ENCODE data around the gene DEFB113.

DEFB113 gene

GRCh38 chr6:49969605-49970004, at the start of gene DEFB113:
Gene DEFB113, minus strand, starts transcription at chr6:49969625. Its CDS starts 0 bp downstream, at chr6:49969625.
- H3K27me3 ChIP-seq (ENCODE audit: control insufficient read depth in 2 of 2, insufficient read depth in 2 of 2, low read length in 2 of 2), result no peaks in the 10 kb centered on the region
- no peak within 1 kb of the TSS for H3K9ac ChIP-seq (ENCODE audit: low read depth in 1 of 2, low read length in 2 of 2)
- H3K4me1 ChIP-seq (ENCODE audit: control insufficient read depth in 2 of 2, insufficient read depth in 2 of 2, low read length in 2 of 2), result no peaks in the 10 kb centered on the region
- H3K4me3 ChIP-seq (ENCODE audit: low read length in 2 of 2), result no peak within 1 kb of the TSS
- H3K27ac ChIP-seq (ENCODE audit: low read depth in 2 of 2, low read length in 2 of 2), result no peak within 1 kb of the TSS
- no peaks in the 10 kb centered on the region for H3K9me3 ChIP-seq (ENCODE audit: control insufficient read depth in 2 of 2, low read length in 2 of 2)
- no peaks in the 10 kb centered on the region for H3K36me3 ChIP-seq (ENCODE audit: control insufficient read depth in 2 of 2, insufficient read depth in 2 of 2, low read length in 2 of 2)

DNA sequence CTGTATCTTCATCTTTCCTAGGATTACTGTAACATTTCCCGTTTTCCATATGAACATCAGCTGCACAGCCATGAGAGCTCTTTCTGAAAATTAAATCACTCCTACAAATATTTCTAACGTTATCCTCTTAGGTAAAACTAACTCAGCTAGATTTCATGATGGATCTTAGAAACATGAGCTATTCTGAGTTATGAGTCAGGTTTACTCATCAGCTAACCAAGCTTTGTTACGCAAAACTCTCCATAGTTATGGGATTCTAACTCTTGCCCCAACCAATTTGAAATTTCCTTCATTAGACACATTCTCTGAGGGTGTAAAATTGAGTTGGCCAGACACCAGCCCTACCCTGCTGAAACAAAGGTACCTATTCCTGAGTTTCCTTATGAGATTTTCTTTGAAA, 38.4 kb upstream of the DEFB113 start:
- no peaks in the 10 kb centered on the region for H3K9me3 ChIP-seq (ENCODE audit: control insufficient read depth in 2 of 2, low read length in 2 of 2)
- no peaks in the 10 kb centered on the region for H3K36me3 ChIP-seq (ENCODE audit: control insufficient read depth in 2 of 2, insufficient read depth in 2 of 2, low read length in 2 of 2)
- no peak overlapping the region for H3K9ac ChIP-seq (ENCODE audit: low read depth in 1 of 2, low read length in 2 of 2)
- no peak overlapping the region for H3K27ac ChIP-seq (ENCODE audit: low read depth in 2 of 2, low read length in 2 of 2)
- H3K4me1 ChIP-seq (ENCODE audit: control insufficient read depth in 2 of 2, insufficient read depth in 2 of 2, low read length in 2 of 2), result no peaks in the 10 kb centered on the region
- H3K27me3 ChIP-seq (ENCODE audit: control insufficient read depth in 2 of 2, insufficient read depth in 2 of 2, low read length in 2 of 2), result no peaks in the 10 kb centered on the region
- H3K4me3 ChIP-seq (ENCODE audit: low read length in 2 of 2), result no peak overlapping the region

DNA sequence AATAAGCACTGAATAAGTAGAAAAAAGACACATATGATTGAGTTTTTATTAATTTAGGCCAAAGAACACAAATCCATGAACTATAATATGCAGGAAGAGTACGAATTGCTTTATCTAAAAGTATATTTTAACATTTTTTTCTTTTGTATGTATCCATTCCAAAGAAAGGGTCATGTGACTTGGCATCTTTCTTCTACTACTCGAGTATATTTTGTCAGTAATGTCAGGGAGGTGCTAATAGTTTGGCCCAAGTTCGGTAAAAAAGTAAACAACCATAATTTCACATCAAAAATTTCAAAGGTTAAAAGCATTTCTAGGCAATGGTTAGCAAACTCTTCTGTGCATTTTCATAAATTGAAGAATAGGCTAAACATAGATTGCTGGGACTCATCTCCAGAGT, 33.7 kb upstream of the DEFB113 start:
- Histone ChIP-seq H3K27ac (ENCODE audit: low read depth in 2 of 2, low read length in 2 of 2) (no peak overlapping the region), H3K9ac (ENCODE audit: low read depth in 1 of 2, low read length in 2 of 2) (no peak overlapping the region), H3K4me3 (ENCODE audit: low read length in 2 of 2) (no peak overlapping the region), H3K27me3 (ENCODE audit: control insufficient read depth in 2 of 2, insufficient read depth in 2 of 2, low read length in 2 of 2) (no peaks in the 10 kb centered on the region), H3K36me3 (ENCODE audit: control insufficient read depth in 2 of 2, insufficient read depth in 2 of 2, low read length in 2 of 2) (no peaks in the 10 kb centered on the region), H3K9me3 (ENCODE audit: control insufficient read depth in 2 of 2, low read length in 2 of 2) (no peaks in the 10 kb centered on the region), H3K4me1 (ENCODE audit: control insufficient read depth in 2 of 2, insufficient read depth in 2 of 2, low read length in 2 of 2) (no peaks in the 10 kb centered on the region)

- no peak overlapping the region for H3K4me3 ChIP-seq (ENCODE audit: low read length in 2 of 2)
- no peak overlapping the region for H3K9ac ChIP-seq (ENCODE audit: low read depth in 1 of 2, low read length in 2 of 2)
- H3K9me3 ChIP-seq (ENCODE audit: control insufficient read depth in 2 of 2, low read length in 2 of 2), result no peaks in the 10 kb centered on the region
- no peaks in the 10 kb centered on the region for H3K4me1 ChIP-seq (ENCODE audit: control insufficient read depth in 2 of 2, insufficient read depth in 2 of 2, low read length in 2 of 2)
- no peaks in the 10 kb centered on the region for H3K36me3 ChIP-seq (ENCODE audit: control insufficient read depth in 2 of 2, insufficient read depth in 2 of 2, low read length in 2 of 2)
- no peak overlapping the region for H3K27ac ChIP-seq (ENCODE audit: low read depth in 2 of 2, low read length in 2 of 2)
- no peaks in the 10 kb centered on the region for H3K27me3 ChIP-seq (ENCODE audit: control insufficient read depth in 2 of 2, insufficient read depth in 2 of 2, low read length in 2 of 2)
These were observed 25.9 kb upstream of the DEFB113 start for GRCh38 chr6:49995278-49995677.

DNA sequence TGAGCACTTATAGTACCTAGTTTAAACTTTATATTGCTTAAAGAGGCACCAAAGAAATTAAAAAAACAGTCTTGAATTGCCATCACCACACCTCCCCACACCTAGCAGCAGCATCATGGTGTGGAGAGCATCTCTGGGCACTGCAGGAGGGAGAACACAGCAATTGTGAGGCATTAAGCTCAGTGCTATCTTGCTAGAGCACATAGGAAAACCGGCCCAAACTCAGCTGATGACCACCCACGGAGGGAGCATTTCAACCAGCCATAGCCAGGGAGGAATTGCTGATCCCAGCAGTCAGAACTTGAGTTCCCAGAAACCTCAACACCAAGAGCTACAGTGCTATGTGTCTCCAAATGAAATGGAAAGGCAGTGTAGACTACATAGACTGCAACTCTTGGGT, 19.5 kb upstream of the DEFB113 start:
- no peak overlapping the region for H3K9ac ChIP-seq (ENCODE audit: low read depth in 1 of 2, low read length in 2 of 2)
- H3K9me3 ChIP-seq (ENCODE audit: control insufficient read depth in 2 of 2, low read length in 2 of 2), result no peaks in the 10 kb centered on the region
- no peaks in the 10 kb centered on the region for H3K4me1 ChIP-seq (ENCODE audit: control insufficient read depth in 2 of 2, insufficient read depth in 2 of 2, low read length in 2 of 2)
- no peak overlapping the region for H3K4me3 ChIP-seq (ENCODE audit: low read length in 2 of 2)
- H3K27ac ChIP-seq (ENCODE audit: low read depth in 2 of 2, low read length in 2 of 2), result no peak overlapping the region
- H3K36me3 ChIP-seq (ENCODE audit: control insufficient read depth in 2 of 2, insufficient read depth in 2 of 2, low read length in 2 of 2), result no peaks in the 10 kb centered on the region
- no peaks in the 10 kb centered on the region for H3K27me3 ChIP-seq (ENCODE audit: control insufficient read depth in 2 of 2, insufficient read depth in 2 of 2, low read length in 2 of 2)

DNA sequence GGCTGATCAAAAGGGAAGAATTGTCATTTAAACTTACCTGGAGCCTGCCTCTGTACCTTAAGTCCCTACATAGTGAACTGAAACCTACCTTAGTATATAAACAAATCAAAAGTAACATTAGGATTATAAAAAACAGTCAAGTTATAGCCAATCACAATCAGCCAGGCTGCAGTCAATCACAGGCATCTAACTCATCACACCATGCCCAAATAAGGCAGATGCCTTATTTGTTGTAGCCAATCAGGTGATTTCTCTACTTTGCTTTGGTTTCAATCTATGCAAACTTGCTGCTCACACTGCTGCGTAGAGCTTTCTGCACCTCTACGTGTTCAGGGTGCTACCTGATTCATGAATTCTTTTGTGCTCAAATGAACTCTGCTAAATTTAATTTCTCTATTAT, 18.3 kb upstream of the DEFB113 start:
- Histone ChIP-seq H3K9ac (ENCODE audit: low read depth in 1 of 2, low read length in 2 of 2) (no peak overlapping the region), H3K36me3 (ENCODE audit: control insufficient read depth in 2 of 2, insufficient read depth in 2 of 2, low read length in 2 of 2) (no peaks in the 10 kb centered on the region), H3K4me1 (ENCODE audit: control insufficient read depth in 2 of 2, insufficient read depth in 2 of 2, low read length in 2 of 2) (no peaks in the 10 kb centered on the region), H3K27me3 (ENCODE audit: control insufficient read depth in 2 of 2, insufficient read depth in 2 of 2, low read length in 2 of 2) (no peaks in the 10 kb centered on the region), H3K27ac (ENCODE audit: low read depth in 2 of 2, low read length in 2 of 2) (no peak overlapping the region), H3K4me3 (ENCODE audit: low read length in 2 of 2) (no peak overlapping the region), H3K9me3 (ENCODE audit: control insufficient read depth in 2 of 2, low read length in 2 of 2) (no peaks in the 10 kb centered on the region)

- H3K36me3 ChIP-seq (ENCODE audit: control insufficient read depth in 2 of 2, insufficient read depth in 2 of 2, low read length in 2 of 2), result no peaks in the 10 kb centered on the region
- no peak overlapping the region for H3K27ac ChIP-seq (ENCODE audit: low read depth in 2 of 2, low read length in 2 of 2)
- H3K27me3 ChIP-seq (ENCODE audit: control insufficient read depth in 2 of 2, insufficient read depth in 2 of 2, low read length in 2 of 2), result no peaks in the 10 kb centered on the region
- no peak overlapping the region for H3K4me3 ChIP-seq (ENCODE audit: low read length in 2 of 2)
- no peaks in the 10 kb centered on the region for H3K9me3 ChIP-seq (ENCODE audit: control insufficient read depth in 2 of 2, low read length in 2 of 2)
- no peak overlapping the region for H3K9ac ChIP-seq (ENCODE audit: low read depth in 1 of 2, low read length in 2 of 2)
- H3K4me1 ChIP-seq (ENCODE audit: control insufficient read depth in 2 of 2, insufficient read depth in 2 of 2, low read length in 2 of 2), result no peaks in the 10 kb centered on the region
These were observed 17.1 kb upstream of the DEFB113 start for GRCh38 chr6:49986551-49986950.

- H3K9ac ChIP-seq (ENCODE audit: low read depth in 1 of 2, low read length in 2 of 2), result no peak overlapping the region
- H3K4me3 ChIP-seq (ENCODE audit: low read length in 2 of 2), result no peak overlapping the region
- H3K27ac ChIP-seq (ENCODE audit: low read depth in 2 of 2, low read length in 2 of 2), result no peak overlapping the region
- no peaks in the 10 kb centered on the region for H3K27me3 ChIP-seq (ENCODE audit: control insufficient read depth in 2 of 2, insufficient read depth in 2 of 2, low read length in 2 of 2)
- H3K4me1 ChIP-seq (ENCODE audit: control insufficient read depth in 2 of 2, insufficient read depth in 2 of 2, low read length in 2 of 2), result no peaks in the 10 kb centered on the region
- H3K9me3 ChIP-seq (ENCODE audit: control insufficient read depth in 2 of 2, low read length in 2 of 2), result no peaks in the 10 kb centered on the region
- H3K36me3 ChIP-seq (ENCODE audit: control insufficient read depth in 2 of 2, insufficient read depth in 2 of 2, low read length in 2 of 2), result no peaks in the 10 kb centered on the region
These were observed 12.6 kb upstream of the DEFB113 start for GRCh38 chr6:49982046-49982445.

DNA sequence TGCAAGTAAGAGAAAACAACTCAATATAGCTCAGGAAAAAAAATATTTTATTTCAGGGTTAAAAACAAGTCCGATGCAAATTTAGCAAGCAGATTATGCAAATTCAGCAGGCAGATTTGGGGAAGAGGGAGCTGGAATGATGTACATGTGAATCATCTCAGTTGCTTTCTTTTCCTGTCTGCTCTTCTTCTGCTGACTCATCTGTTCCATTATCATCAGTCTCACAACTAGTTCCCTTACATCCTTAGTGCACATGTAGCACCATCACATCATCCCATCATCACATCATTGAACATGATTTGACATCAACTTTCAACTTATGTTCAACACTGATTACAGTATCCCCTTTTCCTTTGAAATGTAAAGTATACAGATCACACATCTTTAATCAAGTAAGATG, 11.5 kb upstream of the DEFB113 start:
- Histone ChIP-seq H3K27ac (ENCODE audit: low read depth in 2 of 2, low read length in 2 of 2) (no peak overlapping the region), H3K27me3 (ENCODE audit: control insufficient read depth in 2 of 2, insufficient read depth in 2 of 2, low read length in 2 of 2) (no peaks in the 10 kb centered on the region), H3K9ac (ENCODE audit: low read depth in 1 of 2, low read length in 2 of 2) (no peak overlapping the region), H3K36me3 (ENCODE audit: control insufficient read depth in 2 of 2, insufficient read depth in 2 of 2, low read length in 2 of 2) (no peaks in the 10 kb centered on the region), H3K4me3 (ENCODE audit: low read length in 2 of 2) (no peak overlapping the region), H3K4me1 (ENCODE audit: control insufficient read depth in 2 of 2, insufficient read depth in 2 of 2, low read length in 2 of 2) (no peaks in the 10 kb centered on the region), H3K9me3 (ENCODE audit: control insufficient read depth in 2 of 2, low read length in 2 of 2) (no peaks in the 10 kb centered on the region)

DNA sequence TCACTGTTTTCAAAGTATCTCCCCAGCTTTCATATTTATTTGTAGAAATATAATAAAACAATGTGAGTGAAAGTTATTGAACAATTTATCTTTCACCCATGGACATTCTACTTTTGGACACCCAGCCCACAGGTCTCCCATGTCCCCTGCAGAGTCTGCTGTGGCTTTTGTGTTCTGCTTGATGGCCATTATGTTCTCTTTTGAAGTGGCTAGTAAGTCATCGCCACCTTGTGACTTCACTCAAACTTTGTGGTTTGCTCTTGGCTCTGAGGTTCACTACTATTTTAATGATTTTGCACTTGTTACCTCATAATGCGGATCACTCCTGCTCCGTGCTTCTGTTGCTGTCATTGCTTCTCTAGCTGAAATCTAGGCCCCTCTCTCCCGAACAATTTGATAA, 10.2 kb upstream of the DEFB113 start:
- H3K27me3 ChIP-seq (ENCODE audit: control insufficient read depth in 2 of 2, insufficient read depth in 2 of 2, low read length in 2 of 2), result no peaks in the 10 kb centered on the region

More for the DNA sequence above, 10.2 kb upstream of the DEFB113 start:
- no peak overlapping the region for H3K9ac ChIP-seq (ENCODE audit: low read depth in 1 of 2, low read length in 2 of 2)
- no peak overlapping the region for H3K27ac ChIP-seq (ENCODE audit: low read depth in 2 of 2, low read length in 2 of 2)
- no peaks in the 10 kb centered on the region for H3K4me1 ChIP-seq (ENCODE audit: control insufficient read depth in 2 of 2, insufficient read depth in 2 of 2, low read length in 2 of 2)
- no peaks in the 10 kb centered on the region for H3K9me3 ChIP-seq (ENCODE audit: control insufficient read depth in 2 of 2, low read length in 2 of 2)
- no peaks in the 10 kb centered on the region for H3K36me3 ChIP-seq (ENCODE audit: control insufficient read depth in 2 of 2, insufficient read depth in 2 of 2, low read length in 2 of 2)
- no peak overlapping the region for H3K4me3 ChIP-seq (ENCODE audit: low read length in 2 of 2)

Data from mucosa of rectum (tissue), 2 donors.